Thyroid gland (tissue), 4 donors: ENCODE results near the gene LMBR1.

Source experiments
- POLR2A ChIP-seq, 2 donors: fragments of 450-650 bp; IDR thresholded peaks; one replicate each; pipeline ENCODE4 v1.6.1; 2017; ENCODE audit warnings: antibody characterized with exemption in 2 of 2, mild to moderate bottlenecking in 2 of 2, moderate library complexity in 1 of 2
- TF ChIP-seq, protein P1 (sequence below), 6 experiments: fragments of 200-600 bp in 3 of 6; fragments of 450-650 bp in 3 of 6; sonication (generic) in 3 of 6; IDR thresholded peaks; one replicate each; pipeline ENCODE4 v1.5.1; 2016 to 2019; ENCODE audit warnings: antibody characterized with exemption in 6 of 6, mild to moderate bottlenecking in 2 of 6, inconsistent platforms in 1 of 6, moderate library complexity in 1 of 6

DNA sequence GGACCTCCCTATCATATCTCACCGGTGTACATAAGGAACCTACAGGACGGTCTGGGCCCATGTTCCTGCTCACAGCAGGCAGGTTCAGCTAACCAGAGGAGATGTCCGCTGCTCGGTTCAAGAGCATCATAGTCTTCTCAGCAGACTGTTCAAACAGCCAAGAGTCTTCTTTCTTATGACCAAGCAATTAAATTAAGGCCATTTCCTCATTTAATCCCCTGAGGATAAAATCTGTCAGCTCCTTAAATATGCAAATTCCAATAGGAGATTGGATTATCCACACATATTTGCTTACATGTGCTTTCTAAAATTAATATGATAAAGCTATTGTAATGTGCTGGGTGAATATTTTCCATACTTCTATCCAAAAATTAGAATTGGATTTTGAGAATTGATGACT lies 59.7 kb downstream of the LMBR1 start:
- TF ChIP-seq, protein P1, sequence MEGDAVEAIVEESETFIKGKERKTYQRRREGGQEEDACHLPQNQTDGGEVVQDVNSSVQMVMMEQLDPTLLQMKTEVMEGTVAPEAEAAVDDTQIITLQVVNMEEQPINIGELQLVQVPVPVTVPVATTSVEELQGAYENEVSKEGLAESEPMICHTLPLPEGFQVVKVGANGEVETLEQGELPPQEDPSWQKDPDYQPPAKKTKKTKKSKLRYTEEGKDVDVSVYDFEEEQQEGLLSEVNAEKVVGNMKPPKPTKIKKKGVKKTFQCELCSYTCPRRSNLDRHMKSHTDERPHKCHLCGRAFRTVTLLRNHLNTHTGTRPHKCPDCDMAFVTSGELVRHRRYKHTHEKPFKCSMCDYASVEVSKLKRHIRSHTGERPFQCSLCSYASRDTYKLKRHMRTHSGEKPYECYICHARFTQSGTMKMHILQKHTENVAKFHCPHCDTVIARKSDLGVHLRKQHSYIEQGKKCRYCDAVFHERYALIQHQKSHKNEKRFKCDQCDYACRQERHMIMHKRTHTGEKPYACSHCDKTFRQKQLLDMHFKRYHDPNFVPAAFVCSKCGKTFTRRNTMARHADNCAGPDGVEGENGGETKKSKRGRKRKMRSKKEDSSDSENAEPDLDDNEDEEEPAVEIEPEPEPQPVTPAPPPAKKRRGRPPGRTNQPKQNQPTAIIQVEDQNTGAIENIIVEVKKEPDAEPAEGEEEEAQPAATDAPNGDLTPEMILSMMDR (IDR thresholded peaks at IDR 0.05): no peak
- no peak for TF ChIP-seq POLR2A (IDR thresholded peaks at IDR 0.05)
